Spleen (tissue), 7 donors: Measurements from ENCODE around the gene RAMP3.

Experiments used
- POLR2AphosphoS5 ChIP-seq, 3 donors: sonication (generic); formaldehyde crosslinking; IDR thresholded peaks; one replicate each; pipeline ENCODE4 v1.5.1; 2017; ENCODE audit warnings: antibody characterized with exemption in 3 of 3
- TF ChIP-seq, protein P1 (sequence below), 11 experiments: fragments of 200-600 bp in 7 of 11; fragments of 450-650 bp in 4 of 11; sonication (generic) in 4 of 11; IDR thresholded peaks in 8 of 11; conservative IDR thresholded peaks in 3 of 11; 1 replicate in 7 of 11; 2 replicates in 4 of 11; pipeline versions ENCODE4 v1.4.0 to v1.8.0; 2016 to 2021; ENCODE audit warnings: antibody characterized with exemption in 11 of 11, inconsistent platforms in 4 of 11, mild to moderate bottlenecking in 1 of 11
- donor health status: DM: no; HTN: no; CAD: no; lungs with moderate emphysema.
- donor health status: DM: no; HTN: no; CAD: no.
- donor health status: DM: no; HTN: no; CAD: no.

DNA sequence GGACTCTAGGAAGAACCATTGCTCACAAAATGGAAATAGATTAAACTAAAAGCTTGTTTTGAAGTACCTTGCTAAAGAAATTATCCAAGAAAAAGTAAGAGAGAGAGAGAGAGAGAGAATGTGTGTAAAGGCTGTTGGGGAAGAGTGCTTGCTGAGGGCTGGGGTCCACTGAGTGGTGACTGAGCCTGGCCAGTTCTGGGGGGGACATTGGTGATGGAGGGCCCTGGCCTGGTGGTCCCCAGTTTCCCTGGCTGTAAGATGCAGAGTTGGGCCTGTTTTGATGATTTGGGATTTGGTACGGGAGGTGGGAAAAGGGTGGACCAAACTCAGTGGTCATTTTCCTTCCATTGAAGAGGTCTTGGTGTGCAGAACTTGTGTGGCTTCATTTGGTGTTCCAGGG, 880 bp downstream of the RAMP3 start:
- TF ChIP-seq, protein P1, sequence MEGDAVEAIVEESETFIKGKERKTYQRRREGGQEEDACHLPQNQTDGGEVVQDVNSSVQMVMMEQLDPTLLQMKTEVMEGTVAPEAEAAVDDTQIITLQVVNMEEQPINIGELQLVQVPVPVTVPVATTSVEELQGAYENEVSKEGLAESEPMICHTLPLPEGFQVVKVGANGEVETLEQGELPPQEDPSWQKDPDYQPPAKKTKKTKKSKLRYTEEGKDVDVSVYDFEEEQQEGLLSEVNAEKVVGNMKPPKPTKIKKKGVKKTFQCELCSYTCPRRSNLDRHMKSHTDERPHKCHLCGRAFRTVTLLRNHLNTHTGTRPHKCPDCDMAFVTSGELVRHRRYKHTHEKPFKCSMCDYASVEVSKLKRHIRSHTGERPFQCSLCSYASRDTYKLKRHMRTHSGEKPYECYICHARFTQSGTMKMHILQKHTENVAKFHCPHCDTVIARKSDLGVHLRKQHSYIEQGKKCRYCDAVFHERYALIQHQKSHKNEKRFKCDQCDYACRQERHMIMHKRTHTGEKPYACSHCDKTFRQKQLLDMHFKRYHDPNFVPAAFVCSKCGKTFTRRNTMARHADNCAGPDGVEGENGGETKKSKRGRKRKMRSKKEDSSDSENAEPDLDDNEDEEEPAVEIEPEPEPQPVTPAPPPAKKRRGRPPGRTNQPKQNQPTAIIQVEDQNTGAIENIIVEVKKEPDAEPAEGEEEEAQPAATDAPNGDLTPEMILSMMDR (IDR thresholded peaks at IDR 0.05 in 8 of 11, conservative IDR thresholded peaks at IDR 0.05 in 3 of 11), result no peak
- TF ChIP-seq POLR2AphosphoS5 (IDR thresholded peaks at IDR 0.05), result no peak
